Prostate gland (tissue), 2 donors: ENCODE results near the gene SPATA24. TPM values are rescaled to one million over a fixed set of nuclear protein-coding genes. Genes with fewer than 3 reads are reported as not detected.

Experiments
- DNase-seq: peaks from one replicate; pipeline ENCODE4 v3.0.0-alpha.2; 2019; ENCODE audit warnings: low spot score
- H3K27ac ChIP-seq, 2 donors: fragments of 200-600 bp; sonication (generic); 2 replicates each; pipeline ENCODE4 v1.5.1; 2017 to 2019
- H3K27me3 ChIP-seq: fragments of 200-600 bp; sonication (generic); replicated peaks from 2 replicates; pipeline ENCODE4 v1.5.1; 2019; ENCODE audit not compliant: insufficient read depth
- H3K36me3 ChIP-seq, 2 donors: fragments of 200-600 bp; sonication (generic); 1 replicate in 1 of 2; 2 replicates in 1 of 2; pipeline versions ENCODE4 v1.5.1 to v1.8.1; 2017 to 2019
- H3K4me1 ChIP-seq: fragments of 200-600 bp; sonication (generic); replicated peaks from 2 replicates; pipeline ENCODE4 v1.5.1; 2019
- H3K4me3 ChIP-seq, 2 donors: fragments of 200-600 bp; sonication (generic); 2 replicates each; pipeline ENCODE4 v1.5.1; 2017 to 2019
- H3K9me3 ChIP-seq: fragments of 200-600 bp; sonication (generic); 2 replicates; pipeline ENCODE4 v1.5.1; 2017
- POLR2A ChIP-seq: fragments of 450-650 bp; IDR thresholded peaks from one replicate; pipeline ENCODE4 v1.6.1; 2016; ENCODE audit warnings: antibody characterized with exemption, mild to moderate bottlenecking
- POLR2AphosphoS5 ChIP-seq: sonication (generic); formaldehyde crosslinking; IDR thresholded peaks from one replicate; pipeline ENCODE4 v1.6.1; 2017; ENCODE audit warnings: antibody characterized with exemption
- WGBS: methylation state at CpG from one replicate; pipeline ENCODE4 v1.1.5; 2018; 5-methylcytosine and 5-hydroxymethylcytosine counted together
- intact Hi-C: fragments of 100-400 bp; cut with DNase I; formaldehyde crosslinking; loops from one replicate; pipeline ENCODE4 v1.14.2; 2022
- total RNA-seq, 2 donors: library from RNA; depleted of rRNA; stranded (reverse); fragments of >200 nt; gene quantifications; one replicate each; pipeline ENCODE4 v1.1.0, GENCODE V29; 2016
- TF ChIP-seq, protein P1 (sequence below), 4 experiments: fragments of 200-600 bp in 2 of 4; fragments of 450-650 bp in 2 of 4; sonication (generic) in 2 of 4; IDR thresholded peaks; 1 replicate in 3 of 4; 2 replicates in 1 of 4; pipeline ENCODE4 v1.5.1; 2016 to 2019; ENCODE audit warnings: antibody characterized with exemption in 4 of 4, mild to moderate bottlenecking in 2 of 4, moderate library complexity in 2 of 4

SPATA24 gene
- total RNA-seq, 2 donors from 2014 or later = 4.4 to 27.3 TPM

DNA sequence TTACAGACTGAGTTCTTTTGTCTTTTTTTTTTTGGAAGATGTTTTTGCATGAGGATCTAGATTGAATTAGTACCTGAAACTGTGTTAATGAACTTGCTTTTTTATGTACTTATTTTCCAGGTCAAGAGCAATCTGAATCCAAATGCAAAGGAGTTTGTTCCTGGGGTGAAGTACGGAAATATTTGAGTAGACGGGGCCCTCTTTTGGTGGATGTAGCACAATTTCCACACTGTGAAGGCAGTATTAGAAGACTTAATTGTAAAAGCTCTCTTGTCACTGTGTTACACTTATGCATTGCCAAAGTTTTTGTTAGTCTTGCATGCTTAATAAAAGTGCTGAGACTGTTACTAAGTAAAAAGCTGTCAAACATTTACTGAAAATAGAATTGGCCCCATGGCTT is 35.3 kb downstream of the SPATA24 start:
- Histone ChIP-seq H3K9me3 (no peaks in the 10 kb centered on the region), H3K36me3 (peaks cover 3 to 15% of the 10 kb centered on the region in 2 donors), H3K27me3 (no peaks in the 10 kb centered on the region), H3K4me1 (no peaks in the 10 kb centered on the region), H3K27ac (no peak overlapping the region), H3K4me3 (no peak overlapping the region)
- 60% methylated on average over 2 of the region's 2 CpGs for WGBS
- TF ChIP-seq POLR2A = no peak
- TF ChIP-seq, protein P1, sequence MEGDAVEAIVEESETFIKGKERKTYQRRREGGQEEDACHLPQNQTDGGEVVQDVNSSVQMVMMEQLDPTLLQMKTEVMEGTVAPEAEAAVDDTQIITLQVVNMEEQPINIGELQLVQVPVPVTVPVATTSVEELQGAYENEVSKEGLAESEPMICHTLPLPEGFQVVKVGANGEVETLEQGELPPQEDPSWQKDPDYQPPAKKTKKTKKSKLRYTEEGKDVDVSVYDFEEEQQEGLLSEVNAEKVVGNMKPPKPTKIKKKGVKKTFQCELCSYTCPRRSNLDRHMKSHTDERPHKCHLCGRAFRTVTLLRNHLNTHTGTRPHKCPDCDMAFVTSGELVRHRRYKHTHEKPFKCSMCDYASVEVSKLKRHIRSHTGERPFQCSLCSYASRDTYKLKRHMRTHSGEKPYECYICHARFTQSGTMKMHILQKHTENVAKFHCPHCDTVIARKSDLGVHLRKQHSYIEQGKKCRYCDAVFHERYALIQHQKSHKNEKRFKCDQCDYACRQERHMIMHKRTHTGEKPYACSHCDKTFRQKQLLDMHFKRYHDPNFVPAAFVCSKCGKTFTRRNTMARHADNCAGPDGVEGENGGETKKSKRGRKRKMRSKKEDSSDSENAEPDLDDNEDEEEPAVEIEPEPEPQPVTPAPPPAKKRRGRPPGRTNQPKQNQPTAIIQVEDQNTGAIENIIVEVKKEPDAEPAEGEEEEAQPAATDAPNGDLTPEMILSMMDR (IDR thresholded peaks at IDR 0.05) = no peak
- no peak for TF ChIP-seq POLR2AphosphoS5
- DNase-seq = no peak
- intact Hi-C loops = no loop called here

GRCh38 chr5:139364466-139364865 is 39.4 kb downstream of the SPATA24 start:
- H3K36me3 ChIP-seq = peaks cover 3 to 15% of the 10 kb centered on the region in 2 donors
- no peaks in the 10 kb centered on the region for H3K4me1 ChIP-seq
- DNase-seq = no peak
- H3K4me3 ChIP-seq = no peak overlapping the region
- H3K27me3 ChIP-seq = no peaks in the 10 kb centered on the region
- H3K27ac ChIP-seq = no peak overlapping the region
- intact Hi-C loops = no loop called here
- WGBS = 61% methylated on average over 2 of the region's 2 CpGs
- TF ChIP-seq, protein P1 (IDR thresholded peaks at IDR 0.05) = no peak
- TF ChIP-seq POLR2A (no peak), POLR2AphosphoS5 (no peak)
- no peaks in the 10 kb centered on the region for H3K9me3 ChIP-seq

DNA sequence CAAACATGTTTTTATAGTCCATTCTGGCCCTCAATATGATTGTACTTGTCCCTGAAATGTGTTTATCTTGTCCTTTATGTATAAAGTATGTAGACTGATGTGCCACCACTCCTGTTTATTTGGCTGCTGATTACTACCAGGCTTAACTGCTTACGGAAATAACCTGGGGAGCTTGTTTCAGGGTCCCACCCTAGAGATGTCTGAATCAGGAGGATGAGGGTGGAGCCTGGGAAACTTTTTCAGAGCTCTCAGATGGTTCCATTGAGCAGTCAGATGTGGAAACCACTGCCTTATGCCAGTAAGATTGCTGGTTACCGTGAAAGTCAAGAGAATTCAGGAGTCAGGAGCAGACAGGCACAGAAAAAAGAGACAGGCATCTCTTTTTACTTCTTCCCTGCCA is 40.0 kb downstream of the SPATA24 start:
- no peak for DNase-seq
- TF ChIP-seq POLR2A (no peak), POLR2AphosphoS5 (no peak)
- TF ChIP-seq, protein P1 (IDR thresholded peaks at IDR 0.05) = no peak
- 59% methylated on average over 2 of the region's 2 CpGs for WGBS
- Histone ChIP-seq H3K27ac (no peak overlapping the region), H3K9me3 (no peaks in the 10 kb centered on the region), H3K27me3 (no peaks in the 10 kb centered on the region), H3K36me3 (peaks cover 3 to 15% of the 10 kb centered on the region in 2 donors), H3K4me3 (no peak overlapping the region), H3K4me1 (no peaks in the 10 kb centered on the region)
- intact Hi-C loops = no loop called here

GRCh38 chr5:139361835-139362429 is 42.0 kb downstream of the SPATA24 start:
- DNase-seq = no peak
- Histone ChIP-seq H3K4me3 (no peak overlapping the region), H3K36me3 (peaks cover 3 to 15% of the 10 kb centered on the region in 2 donors), H3K9me3 (no peaks in the 10 kb centered on the region), H3K4me1 (no peaks in the 10 kb centered on the region), H3K27me3 (no peaks in the 10 kb centered on the region), H3K27ac (no peak overlapping the region)
- 82% methylated on average over 6 of the region's 6 CpGs for WGBS
- intact Hi-C loops = no loop called here
- TF ChIP-seq POLR2A (no peak), POLR2AphosphoS5 (no peak)
- TF ChIP-seq, protein P1 (IDR thresholded peaks at IDR 0.05) = no peak

- 99% methylated on average over 4 of the region's 4 CpGs for WGBS
- TF ChIP-seq, protein P1 (IDR thresholded peaks at IDR 0.05) = no peak
- TF ChIP-seq POLR2A (no peak), POLR2AphosphoS5 (no peak)
- peaks cover 0 to 2% of the 10 kb centered on the region in 2 donors for H3K36me3 ChIP-seq
- intact Hi-C loops = no loop called here
- no peak overlapping the region for H3K27ac ChIP-seq
- no peak for DNase-seq
- no peaks in the 10 kb centered on the region for H3K27me3 ChIP-seq
- H3K9me3 ChIP-seq = no peaks in the 10 kb centered on the region
- H3K4me1 ChIP-seq = no peaks in the 10 kb centered on the region
- H3K4me3 ChIP-seq = no peak overlapping the region
Measured at GRCh38 chr5:139360384-139360783, 43.5 kb downstream of the SPATA24 start.
